Islet precursor cell (in vitro differentiated cells): ENCODE data around the gene FOXD3.
A peak's percentile ranks its signal among the peaks of the same experiment; 100 is the strongest.
"Not testable (repeated sequence)": the region's sequence is repeated elsewhere in the genome, so short reads cannot be mapped to it uniquely, and the experiment has no call there.

Experiments
- DNase-seq: peaks from one replicate; pipeline ENCODE4 v3.0.0-alpha.2; 2018

FOXD3 gene

GRCh38 chr1:63321066-63321784 lies 1.1 kb upstream of the FOXD3 start:
- peak; percentile 65 for DNase-seq

GRCh38 chr1:63321785-63322113 lies 618 bp upstream of the FOXD3 start:
- no peak for DNase-seq

- peak; percentile 81 for DNase-seq
These were observed 837 bp downstream of the FOXD3 start for GRCh38 chr1:63322944-63323864.

GRCh38 chr1:63323865-63324778 lies 1.8 kb downstream of the FOXD3 start:
- peak; percentile 56 for DNase-seq

- DNase-seq: no peak
These were observed 2.4 kb downstream of the FOXD3 start for GRCh38 chr1:63324779-63325119.

GRCh38 chr1:63325279-63325985 lies 3.1 kb downstream of the FOXD3 start:
- DNase-seq: no peak

- peak; percentile 56 for DNase-seq
These were observed 3.7 kb downstream of the FOXD3 start for GRCh38 chr1:63326106-63326472.

GRCh38 chr1:63326473-63327380 lies 4.4 kb downstream of the FOXD3 start:
- DNase-seq: peak; percentile 62

- DNase-seq: peak; percentile 90
These were observed 5.2 kb downstream of the FOXD3 start for GRCh38 chr1:63327417-63328054.

GRCh38 chr1:63328122-63328521 lies 5.8 kb downstream of the FOXD3 start:
- no peak for DNase-seq

- DNase-seq: no peak
These were observed 6.4 kb downstream of the FOXD3 start for GRCh38 chr1:63328781-63329180.

GRCh38 chr1:63329621-63330330 lies 7.4 kb downstream of the FOXD3 start:
- DNase-seq: no peak

- no peak for DNase-seq
These were observed 8.1 kb downstream of the FOXD3 start for GRCh38 chr1:63330331-63330916.

GRCh38 chr1:63342402-63342801 lies 20.0 kb downstream of the FOXD3 start:
- DNase-seq: no peak

- DNase-seq: no peak
These were observed 21.6 kb downstream of the FOXD3 start for GRCh38 chr1:63343922-63344321.

GRCh38 chr1:63350320-63350719 lies 28.0 kb downstream of the FOXD3 start:
- no peak for DNase-seq

GRCh38 chr1:63352736-63353135 lies 30.4 kb downstream of the FOXD3 start:
- DNase-seq: no peak

- DNase-seq: not testable (repeated sequence)
These were observed 33.9 kb downstream of the FOXD3 start for GRCh38 chr1:63356234-63356633.

- no peak for DNase-seq
These were observed 37.2 kb downstream of the FOXD3 start for GRCh38 chr1:63359561-63359960.

- DNase-seq: no peak
These were observed 39.7 kb downstream of the FOXD3 start for GRCh38 chr1:63362073-63362472.
